Ammon's horn (tissue), 1 donor: ENCODE results near the gene CARS1.
"Not testable (repeated sequence)": the region's sequence is repeated elsewhere in the genome, so short reads cannot be mapped to it uniquely, and the experiment has no call there.

ENCODE experiments used
- DNase-seq: peaks from one replicate; pipeline ENCODE4 v3.0.0-alpha.2; 2016; ENCODE audit warnings: low spot score

The CARS1 gene

DNA sequence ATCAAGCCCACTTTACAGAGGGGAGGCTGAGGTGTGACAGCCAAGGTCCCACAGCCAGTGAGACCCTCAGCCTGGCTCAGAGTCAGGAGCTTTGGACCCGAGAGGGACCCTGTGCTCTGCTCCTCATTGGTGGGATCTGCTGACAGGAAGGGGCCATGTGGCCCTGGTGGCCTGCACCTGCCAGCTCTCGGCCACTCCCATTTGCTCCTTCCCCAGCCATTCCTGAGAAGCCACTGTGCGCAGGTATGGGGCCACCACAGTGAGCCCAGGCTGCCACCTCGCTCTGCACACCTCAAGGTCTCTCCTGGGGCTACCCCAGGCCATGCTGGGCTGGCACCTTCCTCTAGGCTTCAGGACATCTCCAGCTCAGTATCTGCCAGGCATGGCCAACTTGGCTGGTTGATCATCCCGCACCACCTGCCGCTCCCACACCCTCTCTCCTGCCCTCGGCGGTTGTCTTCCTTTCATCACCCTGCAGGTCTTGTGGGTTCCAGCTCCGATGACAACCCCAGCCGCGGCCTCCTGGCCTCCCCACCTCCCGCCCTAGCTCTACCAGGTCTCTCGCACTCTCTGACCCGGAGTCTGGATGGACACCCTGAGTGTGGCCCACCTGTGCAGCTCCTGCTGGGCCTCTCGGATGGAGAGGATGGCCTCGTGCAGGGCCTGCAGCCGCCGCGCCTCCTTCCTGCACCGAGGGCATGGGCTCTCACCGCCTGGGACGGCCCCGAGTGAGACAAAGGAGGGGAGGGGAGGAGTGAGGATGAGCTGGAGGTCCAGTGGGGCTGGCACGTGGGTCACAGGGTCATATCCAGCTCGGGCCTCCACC is 32.2 kb upstream of the CARS1 start:
- DNase-seq, result no peak

GRCh38 chr11:3088806-3089205 is 31.6 kb upstream of the CARS1 start:
- no peak for DNase-seq

GRCh38 chr11:3087821-3088800 is 30.9 kb upstream of the CARS1 start:
- no peak for DNase-seq

- DNase-seq, result no peak
These were observed 30.1 kb upstream of the CARS1 start for GRCh38 chr11:3087373-3087772.

DNA sequence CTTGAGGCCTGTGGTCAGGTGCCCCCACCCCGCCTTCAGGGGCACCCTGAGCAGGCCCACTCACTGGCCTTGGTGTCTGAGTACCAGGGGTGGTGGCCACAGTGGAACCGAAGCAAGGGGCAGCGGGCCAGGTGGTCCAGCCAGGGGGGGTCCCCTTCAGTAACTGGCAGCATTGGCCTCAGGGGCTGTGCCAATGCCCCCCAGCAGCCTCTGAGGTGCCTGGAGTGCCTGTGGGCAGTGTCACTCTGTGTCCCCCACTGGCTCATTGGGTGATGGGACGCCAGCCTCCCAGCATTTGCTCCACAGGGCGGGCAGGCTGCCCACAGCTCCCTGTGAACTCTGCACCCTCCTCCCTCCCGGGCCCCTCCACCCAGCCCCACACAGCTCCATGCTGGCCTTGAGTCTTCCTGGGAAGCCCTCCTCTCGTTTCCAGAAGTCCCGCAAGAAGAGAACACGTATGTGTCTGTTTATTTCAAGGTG is 29.5 kb upstream of the CARS1 start:
- no peak for DNase-seq

DNA sequence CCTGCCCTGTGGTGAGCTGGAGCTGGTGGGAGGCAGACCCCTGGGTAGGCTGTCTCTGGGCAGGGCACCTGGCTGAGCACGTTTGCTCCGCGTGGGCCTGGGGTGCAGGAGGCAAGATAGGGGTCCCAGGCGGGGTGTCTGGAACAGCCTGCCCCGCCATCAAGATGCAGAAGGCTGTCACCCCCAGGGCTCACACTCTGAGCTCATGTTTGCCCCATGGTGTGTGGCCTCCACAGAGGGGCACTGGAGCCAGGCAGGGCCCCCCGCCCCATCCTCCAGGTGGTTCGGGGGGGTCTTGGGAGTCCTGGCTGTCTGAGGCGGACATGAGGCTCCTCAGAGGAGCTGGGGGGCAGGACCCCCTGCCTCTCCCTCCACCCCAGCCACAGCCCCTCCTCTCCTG is 28.9 kb upstream of the CARS1 start:
- DNase-seq, result no peak

GRCh38 chr11:3085052-3085451 is 27.8 kb upstream of the CARS1 start:
- no peak for DNase-seq

DNA sequence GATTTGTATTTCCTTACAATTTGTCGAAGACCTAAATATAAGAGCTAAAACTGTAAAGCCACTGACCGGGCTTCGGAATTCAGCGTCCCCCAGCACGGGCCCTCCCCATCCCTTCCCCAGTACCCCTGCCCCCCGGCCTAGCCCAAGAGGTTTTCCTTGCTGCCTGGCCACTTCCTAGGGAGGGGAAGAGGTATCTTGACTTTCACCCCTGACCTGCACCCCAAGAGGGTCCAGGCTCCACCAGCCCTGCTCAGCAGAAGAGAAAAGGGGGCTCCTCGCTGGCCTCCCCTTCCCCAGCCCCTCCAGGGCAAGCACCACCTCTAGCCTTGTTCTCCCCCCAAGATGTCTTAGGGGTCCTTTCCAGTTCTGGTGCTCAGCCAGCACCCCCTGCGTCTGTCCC is 26.1 kb upstream of the CARS1 start:
- DNase-seq, result no peak

DNA sequence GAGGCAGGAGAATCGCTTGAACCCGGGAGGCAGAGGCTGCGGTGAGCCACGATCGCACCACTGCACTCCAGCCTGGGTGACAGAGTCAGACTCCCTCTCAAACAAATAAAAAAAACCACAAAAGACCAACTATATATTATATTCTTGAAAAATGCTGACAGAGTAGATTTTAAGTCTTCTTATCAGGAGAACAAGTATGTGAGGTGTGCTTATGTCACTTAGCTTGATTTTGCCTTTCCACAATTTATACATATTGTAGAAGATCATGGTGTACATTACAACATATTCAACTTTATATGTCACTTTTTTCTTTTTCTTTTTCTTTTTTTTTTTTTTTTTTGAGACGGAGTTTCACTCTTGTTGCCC is 24.1 kb upstream of the CARS1 start:
- DNase-seq, result no peak

- DNase-seq, result no peak
These were observed 23.6 kb upstream of the CARS1 start for GRCh38 chr11:3080733-3081385.

- DNase-seq, result no peak
These were observed 22.9 kb upstream of the CARS1 start for GRCh38 chr11:3080104-3080503.

- no peak for DNase-seq
These were observed 20.7 kb upstream of the CARS1 start for GRCh38 chr11:3077846-3078440.

- DNase-seq, result no peak
These were observed 20.1 kb upstream of the CARS1 start for GRCh38 chr11:3077189-3077836.

DNA sequence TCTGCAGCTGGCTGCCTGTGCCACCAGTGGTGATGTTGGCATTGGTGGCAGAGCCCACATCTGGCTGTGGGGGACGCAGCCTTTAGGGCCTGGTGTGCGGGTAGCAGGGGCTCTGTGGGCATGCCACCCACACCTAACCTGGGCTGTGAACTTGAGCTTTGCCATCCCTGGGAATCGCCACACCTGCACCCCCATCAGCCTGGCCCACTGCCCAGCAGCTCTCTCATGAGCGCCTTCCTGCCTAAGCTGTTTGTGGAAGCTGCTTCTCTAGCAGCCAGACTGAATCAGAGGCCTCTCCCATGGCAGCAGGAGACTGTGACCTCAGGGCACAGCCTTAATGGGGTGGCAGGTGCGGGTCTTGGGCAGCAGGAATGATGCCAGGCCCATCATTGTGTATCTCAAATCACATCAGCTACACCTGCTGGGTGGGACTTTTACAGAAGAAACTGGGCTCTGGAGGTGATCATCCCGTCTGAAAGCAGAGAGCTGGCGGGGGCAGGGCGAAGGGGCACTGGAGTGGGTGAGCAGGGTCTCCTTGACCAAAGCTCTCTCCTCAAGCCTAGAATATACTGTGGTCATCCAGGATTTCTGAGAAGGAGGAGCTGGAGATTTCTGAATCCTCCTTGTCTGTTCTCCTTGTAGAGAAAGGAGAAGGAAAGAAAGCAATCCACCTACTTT is 17.8 kb upstream of the CARS1 start:
- DNase-seq, result no peak

GRCh38 chr11:3073029-3073435 is 15.8 kb upstream of the CARS1 start:
- no peak for DNase-seq

DNA sequence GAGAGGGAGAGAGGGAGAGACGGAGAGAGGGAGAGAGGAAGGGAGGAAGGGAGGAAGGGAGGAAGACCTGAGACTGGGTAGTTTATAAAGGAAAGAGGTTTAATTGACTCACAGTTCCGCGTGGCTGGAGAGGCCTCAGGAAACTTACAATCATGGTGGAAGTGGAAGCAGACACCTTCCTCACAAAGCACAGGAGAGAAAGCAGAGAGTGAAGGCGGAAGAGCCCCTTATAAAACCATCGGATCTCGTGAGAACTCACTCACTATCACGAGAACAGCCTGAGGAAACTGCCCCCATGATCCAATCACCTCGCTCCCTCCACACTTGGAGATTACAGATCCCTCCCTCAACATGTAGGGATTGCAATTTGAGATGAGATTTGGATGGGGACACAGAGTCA is 12.2 kb upstream of the CARS1 start:
- DNase-seq, result no peak

DNA sequence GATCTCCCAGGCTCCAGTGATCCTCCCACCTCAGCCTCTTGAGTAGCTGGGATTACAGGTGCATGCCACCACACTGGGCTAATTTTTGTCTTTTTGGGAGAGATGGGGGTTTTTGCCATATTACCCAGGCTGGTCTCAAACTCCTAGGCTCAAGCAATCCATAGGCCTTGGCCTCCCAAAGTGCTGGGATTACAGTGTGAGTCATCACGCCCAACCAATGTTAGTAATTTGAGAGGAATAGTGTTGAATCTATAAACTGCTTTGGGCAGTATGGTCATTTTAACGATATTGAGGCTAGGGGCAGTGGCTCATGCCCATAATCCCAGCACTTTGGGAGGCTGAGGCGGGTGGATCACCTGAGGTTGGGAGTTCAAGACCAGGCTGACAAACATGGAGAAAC is 9.1 kb upstream of the CARS1 start:
- not testable (repeated sequence) for DNase-seq

- DNase-seq, result not testable (repeated sequence)
These were observed 7.5 kb upstream of the CARS1 start for GRCh38 chr11:3064709-3065108.

GRCh38 chr11:3063876-3064275 is 6.7 kb upstream of the CARS1 start:
- not testable (repeated sequence) for DNase-seq

DNA sequence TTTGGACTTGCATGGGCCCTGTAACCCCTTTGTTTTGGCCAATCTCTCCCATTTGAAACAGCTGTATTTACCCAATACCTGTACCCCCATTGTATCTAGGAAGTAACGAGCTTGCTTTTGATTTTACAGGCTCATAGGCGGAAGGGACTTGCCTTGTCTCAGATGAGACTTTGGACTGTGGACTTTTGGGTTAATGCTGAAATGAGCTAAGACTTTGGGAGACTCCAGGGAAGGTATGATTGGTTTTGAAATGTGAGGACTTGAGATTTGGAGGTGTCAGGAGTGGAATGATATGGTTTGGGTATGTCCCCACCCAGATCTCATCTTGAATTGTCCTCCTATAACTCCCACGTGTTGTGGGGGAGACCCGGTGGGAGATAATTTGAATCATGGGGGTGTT is 6.2 kb upstream of the CARS1 start:
- not testable (repeated sequence) for DNase-seq
